T-cell (primary cell): Measurements from ENCODE around the gene SVOPL. TPM values are rescaled to one million over a fixed set of nuclear protein-coding genes. Genes with fewer than 3 reads are reported as not detected.
"Not testable (repeated sequence)": the region's sequence is repeated elsewhere in the genome, so short reads cannot be mapped to it uniquely, and the experiment has no call there.

Experiments
- ATAC-seq, 4 experiments: fragments of 200-7000 bp in 3 of 4; fragments of 150-1000 bp in 1 of 4; cut with Tn5 transposase; replicated peaks in 1 of 4; 1 replicate in 3 of 4; 2 replicates in 1 of 4; pipeline ENCODE4 v1.10.0; 2021; ENCODE audit warnings: moderate library complexity in 3 of 4, mild to moderate bottlenecking in 2 of 4, moderate number of reproducible peaks in 1 of 4
- CTCF ChIA-PET, 2 donors: fragments of 300-600 bp; sonication (Branson Sonifier 250); formaldehyde crosslinking; loops; one replicate each; lab custom pipeline; 2022; ENCODE audit warnings: antibody characterized with exemption in 2 of 2; lab: Charles Lee
- POLR2A ChIA-PET, 2 donors: fragments of 300-600 bp; sonication (Branson Sonifier 250); formaldehyde crosslinking; loops; one replicate each; lab custom pipeline; 2022; ENCODE audit warnings: antibody characterized with exemption in 2 of 2; lab: Charles Lee
- DNase-seq, 35 experiments: peaks; one replicate each; pipeline versions ENCODE4 v3.0.0 to v3.0.0-alpha.2; 2013 to 2023
- H3K27ac ChIP-seq: one replicate; pipeline ENCODE4 v1.5.1; 2013; ENCODE audit warnings: low read length
- H3K27me3 ChIP-seq, 2 experiments: replicated peaks in 1 of 2; 1 replicate in 1 of 2; 2 replicates in 1 of 2; pipeline versions ENCODE4 v1.6.1 to v1.7.0; 2013; ENCODE audit warnings: low read length in 1 of 2, mixed read lengths in 1 of 2; ENCODE audit not compliant: control insufficient read depth in 2 of 2, insufficient read depth in 2 of 2; ENCODE audit errors: extremely low read depth in 1 of 2
- H3K36me3 ChIP-seq, 2 donors: 1 replicate in 1 of 2; 2 replicates in 1 of 2; pipeline versions ENCODE4 v1.6.1 to v1.7.0; 2013; ENCODE audit warnings: low read length in 1 of 2; ENCODE audit not compliant: control insufficient read depth in 2 of 2, insufficient read depth in 1 of 2; ENCODE audit errors: extremely low read depth in 1 of 2
- H3K4me1 ChIP-seq, 2 experiments: 1 replicate in 1 of 2; 2 replicates in 1 of 2; pipeline versions ENCODE4 v1.6.1 to v1.7.0; 2013; ENCODE audit warnings: low read length in 2 of 2, mixed read lengths in 1 of 2; ENCODE audit not compliant: insufficient read depth in 2 of 2, control insufficient read depth in 1 of 2; ENCODE audit errors: extremely low read depth in 1 of 2
- H3K4me3 ChIP-seq, 2 donors: 1 replicate in 1 of 2; 2 replicates in 1 of 2; pipeline versions ENCODE4 v1.5.1 to v1.7.0; 2013; ENCODE audit warnings: mild to moderate bottlenecking in 2 of 2, low read length in 1 of 2, moderate library complexity in 1 of 2; ENCODE audit not compliant: control insufficient read depth in 1 of 2; ENCODE audit errors: extremely low read depth in 1 of 2
- H3K9me3 ChIP-seq: 2 replicates; pipeline ENCODE4 v1.7.0; 2013
- H3K27ac Mint-ChIP-seq, 2 donors: one replicate each; pipeline ENCODE4 v1.8.0; 2020 to 2021; ENCODE audit warnings: mild to moderate bottlenecking in 2 of 2, mixed read lengths in 2 of 2
- H3K27me3 Mint-ChIP-seq, 2 donors: one replicate each; pipeline ENCODE4 v1.8.0; 2021 to 2022; ENCODE audit warnings: mixed read lengths in 2 of 2
- H3K36me3 Mint-ChIP-seq: one replicate; pipeline ENCODE4 v1.8.0; 2021; ENCODE audit warnings: mixed read lengths
- H3K4me1 Mint-ChIP-seq, 3 donors: one replicate each; pipeline ENCODE4 v1.8.0; 2020 to 2022; ENCODE audit warnings: mixed read lengths in 3 of 3, mild to moderate bottlenecking in 1 of 3
- H3K4me3 Mint-ChIP-seq, 3 donors: one replicate each; pipeline ENCODE4 v1.8.0; 2020 to 2022; ENCODE audit warnings: mild to moderate bottlenecking in 3 of 3, mixed read lengths in 3 of 3, moderate library complexity in 3 of 3
- H3K9me3 Mint-ChIP-seq, 3 donors: one replicate each; pipeline ENCODE4 v1.8.0; 2020 to 2022; ENCODE audit warnings: mixed read lengths in 3 of 3
- WGBS: methylation state at CpG from one replicate; pipeline ENCODE4 v1.1.5; 2013; ENCODE audit warnings: missing lambda C conversion rate; ENCODE audit not compliant: insufficient coverage; 5-methylcytosine and 5-hydroxymethylcytosine counted together
- total RNA-seq, 35 experiments: library from RNA in 6 of 35; stranded (reverse) in 6 of 35; fragments of 120-200 nt in 1 of 35; gene quantifications; one replicate each; pipeline versions ENCODE4 v1.2.1 to v1.2.4 and lab custom pipeline; 2013 to 2026

SVOPL gene
- total RNA-seq, 5 donors from 2014 or later (not counting 1 experiment from before 2014, with no cell fraction given) = 1.2 TPM; not detected in 4

- no peaks in the 10 kb centered on the region for H3K4me1 ChIP-seq
- no peak overlapping the region for H3K27ac ChIP-seq
- Mint-ChIP-seq H3K4me3 (no peak overlapping the region), H3K36me3 (no peaks in the 10 kb centered on the region), H3K4me1 (no peaks in the 10 kb centered on the region), H3K9me3 (no peaks in the 10 kb centered on the region), H3K27ac (no peak overlapping the region), H3K27me3 (no peaks in the 10 kb centered on the region)
- H3K27me3 ChIP-seq = peaks cover 0 to 4% of the 10 kb centered on the region in 2 experiments
- WGBS = no CpG with 5 or more reads among the region's 2 CpGs
- DNase-seq (no peak), ATAC-seq (no peak)
- H3K36me3 ChIP-seq = no peaks in the 10 kb centered on the region
- POLR2A ChIA-PET = no interaction called here
- CTCF ChIA-PET = no interaction called here
- H3K4me3 ChIP-seq = no peak overlapping the region
- no peaks in the 10 kb centered on the region for H3K9me3 ChIP-seq
Measured at GRCh38 chr7:138697535-138698182, 3.5 kb downstream of the SVOPL start.

GRCh38 chr7:138695776-138696175 lies 5.4 kb downstream of the SVOPL start:
- H3K4me3 Mint-ChIP-seq, H3K36me3 Mint-ChIP-seq, H3K27ac ChIP-seq, H3K9me3 ChIP-seq, H3K4me1 ChIP-seq, H3K27ac Mint-ChIP-seq, H3K4me1 Mint-ChIP-seq, H3K9me3 Mint-ChIP-seq, POLR2A ChIA-PET, ATAC-seq, H3K4me3 ChIP-seq, H3K27me3 Mint-ChIP-seq, CTCF ChIA-PET, DNase-seq, H3K36me3 ChIP-seq, H3K27me3 ChIP-seq: not testable (repeated sequence)
- WGBS = 81% methylated on average over 5 of the region's 9 CpGs

- H3K4me3 Mint-ChIP-seq = no peak overlapping the region
- H3K9me3 Mint-ChIP-seq = no peaks in the 10 kb centered on the region
- H3K27me3 Mint-ChIP-seq = no peaks in the 10 kb centered on the region
Measured at GRCh38 chr7:138695106-138695505, 6.1 kb downstream of the SVOPL start.

GRCh38 chr7:138691178-138691577 lies 10.0 kb downstream of the SVOPL start:
- Histone ChIP-seq H3K27me3 (peaks cover 0 to 3% of the 10 kb centered on the region in 2 experiments), H3K36me3 (no peaks in the 10 kb centered on the region), H3K9me3 (no peaks in the 10 kb centered on the region), H3K4me3 (no peak overlapping the region), H3K4me1 (no peaks in the 10 kb centered on the region), H3K27ac (no peak overlapping the region)
- Mint-ChIP-seq H3K27ac (no peak overlapping the region), H3K4me1 (no peaks in the 10 kb centered on the region), H3K9me3 (peaks cover 0 to 5% (median 0%) of the 10 kb centered on the region in 3 donors), H3K4me3 (no peak overlapping the region), H3K27me3 (peaks cover 3 to 5% of the 10 kb centered on the region in 2 donors), H3K36me3 (no peaks in the 10 kb centered on the region)
- ChIA-PET POLR2A (no interaction called here), CTCF (no interaction called here)
- WGBS = 100% methylated on average over 2 of the region's 5 CpGs
- no peak for DNase-seq
- ATAC-seq = no peak

More at GRCh38 chr7:138695106-138695505, 6.1 kb downstream of the SVOPL start:
- ChIA-PET POLR2A (no interaction called here), CTCF (no interaction called here)
- no peak for DNase-seq
- no peaks in the 10 kb centered on the region for H3K4me1 ChIP-seq
- no peaks in the 10 kb centered on the region for H3K36me3 Mint-ChIP-seq
- 83% methylated on average over 1 of the region's 4 CpGs for WGBS
- H3K9me3 ChIP-seq = no peaks in the 10 kb centered on the region
- H3K27me3 ChIP-seq = peaks cover 0 to 4% of the 10 kb centered on the region in 2 experiments
- no peak overlapping the region for H3K27ac Mint-ChIP-seq
- no peaks in the 10 kb centered on the region for H3K4me1 Mint-ChIP-seq
- no peak for ATAC-seq
- no peak overlapping the region for H3K27ac ChIP-seq
- H3K36me3 ChIP-seq = no peaks in the 10 kb centered on the region
- no peak overlapping the region for H3K4me3 ChIP-seq

- ATAC-seq = no peak
- no peak overlapping the region for H3K4me3 ChIP-seq
- Mint-ChIP-seq H3K4me1 (no peaks in the 10 kb centered on the region), H3K4me3 (no peak overlapping the region), H3K9me3 (peaks cover 0 to 5% (median 0%) of the 10 kb centered on the region in 3 donors), H3K27me3 (peaks cover 3 to 5% of the 10 kb centered on the region in 2 donors), H3K27ac (no peak overlapping the region), H3K36me3 (no peaks in the 10 kb centered on the region)
- ChIA-PET CTCF (no interaction called here), POLR2A (no interaction called here)
- no peaks in the 10 kb centered on the region for H3K9me3 ChIP-seq
- H3K4me1 ChIP-seq = no peaks in the 10 kb centered on the region
- H3K27me3 ChIP-seq = peaks cover 0 to 3% of the 10 kb centered on the region in 2 experiments
- DNase-seq = no peak
- WGBS = no CpG with 5 or more reads among the region's 2 CpGs
- no peaks in the 10 kb centered on the region for H3K36me3 ChIP-seq
- H3K27ac ChIP-seq = no peak overlapping the region
Measured at GRCh38 chr7:138690495-138690894, 10.7 kb downstream of the SVOPL start.

GRCh38 chr7:138688037-138688436 lies 13.1 kb downstream of the SVOPL start:
- H3K36me3 ChIP-seq, DNase-seq, H3K9me3 ChIP-seq, H3K4me3 Mint-ChIP-seq, H3K27ac ChIP-seq, H3K4me1 ChIP-seq, H3K36me3 Mint-ChIP-seq, H3K9me3 Mint-ChIP-seq, ATAC-seq, CTCF ChIA-PET, H3K27me3 Mint-ChIP-seq, POLR2A ChIA-PET, H3K27me3 ChIP-seq, H3K27ac Mint-ChIP-seq, H3K4me1 Mint-ChIP-seq, H3K4me3 ChIP-seq: not testable (repeated sequence)
- WGBS = 72% methylated on average over 3 of the region's 6 CpGs
